Upper lobe of left lung (tissue), 6 donors: Measurements from ENCODE around the gene ASCC2. TPM values are rescaled to one million over a fixed set of nuclear protein-coding genes. Genes with fewer than 3 reads are reported as not detected.

Experiments used
- ATAC-seq, 2 donors: fragments of 200-7000 bp; cut with Tn5 transposase; one replicate each; pipeline ENCODE4 v1.9.1; 2022; ENCODE audit warnings: mild to moderate bottlenecking in 2 of 2, moderate library complexity in 2 of 2; ENCODE audit not compliant: low FRiP score in 2 of 2
- DNase-seq, 2 donors: peaks; one replicate each; pipeline ENCODE4 v3.0.0-alpha.2; 2019 to 2020
- H3K27ac ChIP-seq, 4 donors: fragments of 200-600 bp; sonication (generic); one replicate each; pipeline ENCODE4 v1.5.1; 2016 to 2019
- H3K27me3 ChIP-seq, 4 donors: fragments of 200-600 bp; sonication (generic); one replicate each; pipeline ENCODE4 v1.5.1; 2017 to 2019
- H3K36me3 ChIP-seq, 4 donors: fragments of 200-600 bp; sonication (generic); one replicate each; pipeline ENCODE4 v1.5.1; 2016 to 2019
- H3K4me1 ChIP-seq, 4 donors: fragments of 200-600 bp; sonication (generic); one replicate each; pipeline ENCODE4 v1.5.1; 2018 to 2019
- H3K4me3 ChIP-seq, 4 donors: fragments of 200-600 bp; sonication (generic); one replicate each; pipeline ENCODE4 v1.5.1; 2017 to 2019; ENCODE audit warnings: mild to moderate bottlenecking in 2 of 4, moderate library complexity in 1 of 4
- H3K9me3 ChIP-seq, 4 donors: fragments of 200-600 bp; sonication (generic); one replicate each; pipeline ENCODE4 v1.5.1; 2018 to 2019
- EP300 ChIP-seq, 4 donors: sonication (generic); formaldehyde crosslinking; IDR thresholded peaks; one replicate each; pipeline ENCODE4 v1.5.1; 2017; ENCODE audit warnings: antibody characterized with exemption in 4 of 4, control low read depth in 2 of 4
- POLR2A ChIP-seq, 4 donors: fragments of 450-650 bp; IDR thresholded peaks; one replicate each; pipeline ENCODE4 v1.5.1; 2016 to 2017; ENCODE audit warnings: antibody characterized with exemption in 4 of 4, mild to moderate bottlenecking in 2 of 4
- POLR2AphosphoS5 ChIP-seq, 2 donors: sonication (generic); formaldehyde crosslinking; IDR thresholded peaks; one replicate each; pipeline ENCODE4 v1.5.1; 2017; ENCODE audit warnings: antibody characterized with exemption in 2 of 2
- WGBS, 2 donors: methylation state at CpG; one replicate each; pipeline ENCODE4 v1.1.5; 2017 to 2018; 5-methylcytosine and 5-hydroxymethylcytosine counted together
- total RNA-seq, 6 donors: library from RNA; depleted of rRNA in 4 of 6; stranded (reverse); fragments of >200 nt in 4 of 6; gene quantifications; one replicate each; pipeline versions ENCODE4 v1.1.0 to v1.2.1, GENCODE V29; 2016 to 2021
- TF ChIP-seq, protein P1 (sequence below), 6 experiments: fragments of 450-650 bp in 4 of 6; fragments of 200-600 bp in 2 of 6; sonication (generic) in 2 of 6; IDR thresholded peaks; one replicate each; pipeline ENCODE4 v1.5.1; 2016 to 2019; ENCODE audit warnings: antibody characterized with exemption in 6 of 6
- donor health status: DM: no; HTN: no; CAD: no; lungs with moderate emphysema.
- donor health status: DM: no; HTN: yes; CAD: no; lungs with severe emphysema.

The ASCC2 gene
- total RNA-seq, 6 donors from 2014 or later: 42.3 to 129 (median 64.3) TPM

DNA sequence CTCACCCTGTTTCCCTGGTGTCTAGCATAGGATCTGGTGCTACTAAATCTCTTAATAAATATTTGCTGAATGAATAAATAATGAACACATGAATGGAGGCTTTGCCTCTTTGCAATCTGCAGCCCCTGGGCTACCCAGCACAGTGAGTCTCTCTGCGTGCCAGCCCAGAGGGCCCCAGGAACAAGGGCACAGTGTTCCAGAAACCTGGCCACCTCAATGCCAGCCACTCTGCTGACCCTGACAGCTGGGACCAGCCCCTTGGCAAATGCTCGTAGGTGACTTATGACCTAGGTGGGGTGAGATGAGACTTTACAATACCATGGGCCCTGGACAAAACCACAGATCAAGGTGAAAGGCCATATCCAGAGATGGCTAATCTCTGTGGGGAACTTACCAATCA, 39.3 kb downstream of the ASCC2 start:
- H3K4me1 ChIP-seq: peaks cover 24 to 45% (median 42%) of the 10 kb centered on the region in 4 donors
- H3K27me3 ChIP-seq: no peaks in the 10 kb centered on the region
- ATAC-seq (peak; percentile 13 to 17), DNase-seq (no peak)
- H3K4me3 ChIP-seq: no peak overlapping the region
- TF ChIP-seq, protein P1, sequence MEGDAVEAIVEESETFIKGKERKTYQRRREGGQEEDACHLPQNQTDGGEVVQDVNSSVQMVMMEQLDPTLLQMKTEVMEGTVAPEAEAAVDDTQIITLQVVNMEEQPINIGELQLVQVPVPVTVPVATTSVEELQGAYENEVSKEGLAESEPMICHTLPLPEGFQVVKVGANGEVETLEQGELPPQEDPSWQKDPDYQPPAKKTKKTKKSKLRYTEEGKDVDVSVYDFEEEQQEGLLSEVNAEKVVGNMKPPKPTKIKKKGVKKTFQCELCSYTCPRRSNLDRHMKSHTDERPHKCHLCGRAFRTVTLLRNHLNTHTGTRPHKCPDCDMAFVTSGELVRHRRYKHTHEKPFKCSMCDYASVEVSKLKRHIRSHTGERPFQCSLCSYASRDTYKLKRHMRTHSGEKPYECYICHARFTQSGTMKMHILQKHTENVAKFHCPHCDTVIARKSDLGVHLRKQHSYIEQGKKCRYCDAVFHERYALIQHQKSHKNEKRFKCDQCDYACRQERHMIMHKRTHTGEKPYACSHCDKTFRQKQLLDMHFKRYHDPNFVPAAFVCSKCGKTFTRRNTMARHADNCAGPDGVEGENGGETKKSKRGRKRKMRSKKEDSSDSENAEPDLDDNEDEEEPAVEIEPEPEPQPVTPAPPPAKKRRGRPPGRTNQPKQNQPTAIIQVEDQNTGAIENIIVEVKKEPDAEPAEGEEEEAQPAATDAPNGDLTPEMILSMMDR (IDR thresholded peaks at IDR 0.05): no peak
- TF ChIP-seq EP300 (IDR thresholded peaks at IDR 0.05): no peak
- no peak for TF ChIP-seq POLR2A (IDR thresholded peaks at IDR 0.05)
- no peak for TF ChIP-seq POLR2AphosphoS5 (IDR thresholded peaks at IDR 0.05)
- 70 to 75% methylated on average over 2 of the region's 2 CpGs for WGBS, 2 donors
- H3K9me3 ChIP-seq: no peaks in the 10 kb centered on the region
- H3K27ac ChIP-seq: peak overlapping the region; percentile 74 to 86 (median 82)
- H3K36me3 ChIP-seq: peaks cover under 1 to 76% (median 47%) of the 10 kb centered on the region in 4 donors

DNA sequence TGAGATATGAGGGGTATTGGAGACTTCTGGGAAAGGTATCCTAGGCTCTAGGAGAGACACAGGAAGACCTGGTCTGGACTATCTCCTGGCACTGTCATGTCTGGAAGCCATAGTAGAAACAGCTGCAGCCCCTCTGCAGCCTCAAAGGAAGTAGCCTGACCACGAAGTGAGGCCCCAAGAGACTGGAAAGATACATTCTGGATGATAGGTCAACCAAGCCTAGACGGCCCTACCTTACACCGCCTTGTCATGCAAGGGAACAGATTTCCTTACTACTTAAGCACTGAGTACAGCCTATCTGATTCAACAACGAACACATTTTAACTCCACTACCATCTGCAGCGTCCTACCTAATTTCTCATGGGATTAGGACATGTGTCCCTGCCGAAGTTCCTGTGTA, 39.8 kb downstream of the ASCC2 start:
- H3K27me3 ChIP-seq: no peaks in the 10 kb centered on the region
- H3K4me1 ChIP-seq: peaks cover 24 to 45% (median 42%) of the 10 kb centered on the region in 4 donors
- TF ChIP-seq, protein P1 (IDR thresholded peaks at IDR 0.05): no peak
- TF ChIP-seq EP300 (IDR thresholded peaks at IDR 0.05) (no peak), POLR2AphosphoS5 (IDR thresholded peaks at IDR 0.05) (no peak), POLR2A (IDR thresholded peaks at IDR 0.05) (no peak)
- H3K36me3 ChIP-seq: peaks cover 5 to 76% (median 47%) of the 10 kb centered on the region in 4 donors
- ATAC-seq (no peak), DNase-seq (no peak)
- no peak overlapping the region for H3K4me3 ChIP-seq
- WGBS, 2 donors: 78 to 93% methylated on average over 6 of the region's 6 CpGs
- no peaks in the 10 kb centered on the region for H3K9me3 ChIP-seq
- H3K27ac ChIP-seq: peak overlapping the region; percentile 74 to 86 (median 82)

DNA sequence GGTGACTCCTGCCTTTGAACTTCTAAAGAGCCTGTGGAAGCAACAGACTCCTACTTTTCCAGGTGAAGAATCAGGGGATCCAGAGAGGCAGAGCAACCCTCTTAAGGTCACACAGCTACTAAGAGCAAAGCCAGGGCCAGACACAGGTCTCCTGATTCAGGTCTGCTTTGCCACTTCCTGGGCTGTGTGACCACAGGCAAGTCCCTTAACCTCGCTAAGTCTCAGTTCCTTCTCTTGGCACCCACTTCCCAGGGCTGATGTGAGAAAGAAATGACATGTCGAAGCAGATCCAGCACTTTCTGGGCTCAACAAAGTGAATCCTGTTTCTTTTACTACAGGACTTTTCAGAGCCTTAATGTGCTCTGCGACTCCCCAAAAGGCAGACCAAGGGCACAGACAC, 40.7 kb downstream of the ASCC2 start:
- ATAC-seq (no peak), DNase-seq (peak in 1 of 2 donors; percentile 39)
- peaks cover 24 to 45% (median 42%) of the 10 kb centered on the region in 4 donors for H3K4me1 ChIP-seq
- H3K4me3 ChIP-seq: no peak overlapping the region
- 83 to 84% methylated on average over 3 of the region's 3 CpGs for WGBS, 2 donors
- TF ChIP-seq EP300 (IDR thresholded peaks at IDR 0.05): no peak
- H3K9me3 ChIP-seq: no peaks in the 10 kb centered on the region
- H3K27me3 ChIP-seq: no peaks in the 10 kb centered on the region
- H3K27ac ChIP-seq: peak overlapping the region in 2 of 4 donors; percentile 46 to 86
- H3K36me3 ChIP-seq: peaks cover 13 to 78% (median 50%) of the 10 kb centered on the region in 4 donors

DNA sequence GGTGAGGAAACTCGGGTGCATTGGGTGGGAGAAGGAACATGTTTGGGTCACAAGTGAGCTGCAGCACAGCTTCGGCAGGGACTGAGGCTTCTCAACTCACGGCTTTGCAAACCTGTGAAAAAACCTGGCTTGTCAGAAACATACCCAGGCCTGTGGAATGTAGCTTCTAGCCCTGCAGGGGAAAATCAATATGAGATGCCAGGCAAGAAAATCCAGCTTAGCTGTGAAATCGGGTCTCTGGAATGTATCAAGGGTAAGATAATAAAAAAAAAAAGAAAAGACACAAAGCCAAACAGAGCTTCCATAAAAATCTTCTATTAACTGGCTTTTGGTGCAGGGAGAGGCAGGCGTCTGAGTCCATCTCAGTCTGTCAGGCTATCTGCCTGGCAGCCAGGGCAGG, 42.4 kb downstream of the ASCC2 start:
- TF ChIP-seq EP300 (IDR thresholded peaks at IDR 0.05): no peak
- no peak for TF ChIP-seq POLR2A (IDR thresholded peaks at IDR 0.05)
- TF ChIP-seq POLR2AphosphoS5 (IDR thresholded peaks at IDR 0.05): no peak
- TF ChIP-seq, protein P1 (IDR thresholded peaks at IDR 0.05): no peak
- peaks cover 22 to 35% (median 32%) of the 10 kb centered on the region in 4 donors for H3K4me1 ChIP-seq
- ATAC-seq (no peak), DNase-seq (no peak)
- no peaks in the 10 kb centered on the region for H3K9me3 ChIP-seq
- no peak overlapping the region for H3K27ac ChIP-seq
- WGBS, 2 donors: 88 to 93% methylated on average over 5 of the region's 5 CpGs
- H3K4me3 ChIP-seq: no peak overlapping the region
- no peaks in the 10 kb centered on the region for H3K27me3 ChIP-seq
- H3K36me3 ChIP-seq: peaks cover 18 to 78% (median 52%) of the 10 kb centered on the region in 4 donors

DNA sequence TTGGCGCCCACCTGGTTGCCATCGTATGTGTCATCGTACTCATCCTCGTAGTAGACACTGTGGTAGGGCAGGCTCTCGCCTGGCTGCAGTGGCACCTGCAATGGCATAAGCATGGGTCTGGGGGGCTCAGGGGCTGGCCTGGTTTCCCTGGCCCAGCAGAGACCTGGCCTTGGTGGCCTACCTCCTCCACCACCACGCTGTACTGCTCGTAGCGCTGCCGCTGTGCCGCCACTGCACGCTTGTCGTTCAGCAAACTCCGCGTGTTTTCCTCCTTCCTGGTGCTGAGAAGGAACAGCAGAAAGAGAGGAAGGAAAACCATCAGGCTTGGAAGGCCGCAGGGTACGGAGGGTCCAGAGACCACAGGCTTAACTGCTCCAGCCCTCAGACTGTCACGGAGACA, 44.7 kb downstream of the ASCC2 start:
- H3K9me3 ChIP-seq: no peaks in the 10 kb centered on the region
- TF ChIP-seq POLR2A (IDR thresholded peaks at IDR 0.05) (no peak), POLR2AphosphoS5 (IDR thresholded peaks at IDR 0.05) (no peak), EP300 (IDR thresholded peaks at IDR 0.05) (no peak)
- TF ChIP-seq, protein P1 (IDR thresholded peaks at IDR 0.05): no peak
- H3K27ac ChIP-seq: no peak overlapping the region
- ATAC-seq (no peak), DNase-seq (peak in 1 of 2 donors; percentile 70)
- WGBS, 2 donors: 96 to 99% methylated on average over 12 to 17 of the region's 17 CpGs
- H3K4me1 ChIP-seq: peaks cover 4 to 13% (median 10%) of the 10 kb centered on the region in 4 donors
- no peak overlapping the region for H3K4me3 ChIP-seq
- no peaks in the 10 kb centered on the region for H3K27me3 ChIP-seq
- peaks cover 32 to 93% (median 69%) of the 10 kb centered on the region in 4 donors for H3K36me3 ChIP-seq
